HG03469 (cell line): ENCODE results near the gene GABPB2.

Source experiments
- ATAC-seq: cut with Tn5 transposase; IDR thresholded peaks from one replicate; pipeline ENCODE4 v1.9.1; 2021; ENCODE audit warnings: mild to moderate bottlenecking, moderate library complexity, moderate number of reproducible peaks; ENCODE audit not compliant: unreplicated experiment

Gene GABPB2

DNA sequence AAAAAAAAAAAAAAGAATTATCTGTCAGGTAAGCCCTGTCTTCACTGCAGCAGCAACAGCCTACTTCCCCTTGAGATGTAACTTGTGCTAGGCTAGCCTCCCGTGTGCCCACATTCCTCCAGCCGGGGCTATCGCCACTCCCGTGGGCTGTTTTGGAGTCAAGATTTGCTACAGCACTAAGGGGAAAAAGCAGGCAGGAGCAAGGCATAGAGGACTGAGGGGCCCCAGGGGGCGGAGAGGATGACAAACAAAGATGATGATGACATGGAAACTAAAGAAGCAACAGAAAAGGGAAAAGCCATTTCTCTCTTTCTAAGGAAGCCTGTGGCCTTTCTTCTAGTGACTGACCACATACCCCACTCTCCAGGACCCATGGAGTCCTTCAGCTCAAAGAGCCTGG is 87.8 kb downstream of the GABPB2 start:
- no peak for ATAC-seq

GRCh38 chr1:151158751-151159251 is 88.2 kb downstream of the GABPB2 start:
- ATAC-seq, result no peak

GRCh38 chr1:151159373-151159772 is 88.8 kb downstream of the GABPB2 start:
- no peak for ATAC-seq

DNA sequence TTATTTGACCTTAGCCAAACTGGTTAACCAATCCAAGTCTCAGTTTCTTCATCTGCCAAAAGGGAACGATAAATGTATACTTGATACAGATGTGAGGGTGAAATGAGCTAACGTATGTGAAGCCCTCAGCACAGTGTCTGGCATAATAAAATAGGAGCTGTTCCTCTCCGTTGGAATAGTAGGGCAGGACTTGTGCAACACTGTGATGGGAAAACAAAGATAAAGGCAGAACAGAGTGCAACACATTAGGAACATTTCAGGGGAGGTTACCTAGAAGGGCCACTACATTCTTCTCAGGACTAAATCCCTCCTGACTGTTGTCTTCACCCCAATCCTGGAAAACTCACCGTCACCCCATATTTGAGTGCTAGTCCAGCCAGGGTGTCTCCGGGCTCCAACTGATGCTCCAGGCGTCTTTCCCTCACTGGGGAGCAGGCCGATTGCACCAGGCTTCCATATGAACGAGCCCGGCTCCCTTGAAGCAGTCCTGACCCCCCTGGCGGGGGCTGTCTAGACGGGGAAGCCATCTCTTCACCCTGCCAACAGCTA is 94.2 kb downstream of the GABPB2 start:
- ATAC-seq, result no peak

DNA sequence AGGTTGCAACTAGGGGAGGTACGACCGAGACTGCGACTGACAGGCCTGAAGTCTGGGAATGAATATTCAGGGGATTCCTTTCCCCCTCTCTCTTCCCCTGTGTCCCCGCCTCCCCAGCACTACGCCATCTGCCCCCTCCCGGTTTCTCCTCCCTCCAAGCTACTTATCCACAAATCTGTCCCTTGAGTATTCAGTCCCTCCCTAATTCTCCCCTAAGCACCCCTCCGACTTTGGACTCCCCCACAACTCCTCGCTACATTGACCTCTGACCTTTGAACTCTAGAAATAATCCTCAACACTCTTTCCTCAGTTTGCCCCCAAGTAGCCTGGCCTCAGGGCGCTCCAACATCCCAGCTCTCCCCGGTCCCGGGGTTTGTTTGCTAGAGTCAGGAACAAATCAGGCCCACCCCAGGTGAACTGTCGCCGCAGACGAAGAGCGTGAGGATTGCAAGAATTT is 94.7 kb downstream of the GABPB2 start:
- peak; percentile 14 for ATAC-seq

- ATAC-seq, result peak; percentile 74
Measured at GRCh38 chr1:151165738-151166504, 95.4 kb downstream of the GABPB2 start, which contains the start of the genes LYSMD1 and SCNM1. LYSMD1 (minus strand) TSS chr1:151165902; CDS start chr1:151165258, 644 bp downstream. SCNM1 (plus strand) TSS chr1:151166144; CDS start chr1:151166153, 9 bp downstream.

GRCh38 chr1:151166505-151166956 is 96.0 kb downstream of the GABPB2 start:
- ATAC-seq, result no peak

- ATAC-seq, result no peak
Measured at GRCh38 chr1:151167116-151167515, 96.6 kb downstream of the GABPB2 start.

DNA sequence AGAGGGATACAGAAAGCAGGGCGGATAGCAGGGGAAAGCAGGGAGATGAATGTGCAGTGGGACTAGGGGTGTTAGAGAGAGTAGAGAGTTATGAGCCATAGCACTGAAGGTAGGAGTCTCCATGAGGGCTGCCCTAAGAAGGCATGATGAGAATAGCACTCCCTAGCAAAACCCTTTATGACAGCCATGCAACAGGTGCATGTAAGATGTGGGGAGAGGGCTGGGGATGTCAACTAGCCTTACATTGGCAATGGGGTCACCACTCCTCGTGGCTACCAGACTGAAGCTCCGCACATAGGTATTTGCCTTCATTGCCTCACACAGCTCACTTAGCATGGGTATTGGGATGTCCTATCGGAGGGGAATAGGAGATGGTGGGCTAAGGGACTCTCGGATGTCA is 100.6 kb downstream of the GABPB2 start:
- ATAC-seq, result no peak
